Neural cell (in vitro differentiated cells): ENCODE measurements around the gene ONECUT2. TPM values are rescaled to one million over a fixed set of nuclear protein-coding genes. Genes with fewer than 3 reads are reported as not detected.

ENCODE experiments used
- H2AFZ ChIP-seq: fragments of 200-600, 300-800 bp; sonication (generic), shearing (Covaris generic); 2 replicates; pipeline ENCODE4 v1.6.0; 2014; ENCODE audit warnings: low read depth, mild to moderate bottlenecking, antibody characterized with exemption, low read length, moderate library complexity
- H3F3A ChIP-seq: fragments of 200-600 bp; shearing (Covaris generic); 2 replicates; pipeline ENCODE4 v1.6.1; 2016; ENCODE audit warnings: mild to moderate bottlenecking, moderate library complexity, mixed read lengths, antibody characterized with exemption, low read length; ENCODE audit not compliant: insufficient read depth, poor library complexity, severe bottlenecking
- H3K27ac ChIP-seq: fragments of 200-600, 300-800 bp; sonication (generic), shearing (Covaris generic); 2 replicates; pipeline ENCODE4 v1.5.1; 2014; ENCODE audit warnings: mild to moderate bottlenecking, low read length, moderate library complexity
- H3K27me3 ChIP-seq: fragments of 300-800, 200-600 bp; sonication (generic), shearing (Covaris generic); 2 replicates; pipeline ENCODE4 v1.6.0; 2014; ENCODE audit warnings: mild to moderate bottlenecking, low read depth, low read length, moderate library complexity; ENCODE audit not compliant: insufficient read depth
- H3K36me3 ChIP-seq: fragments of 300-800, 200-600 bp; sonication (generic), shearing (Covaris generic); 2 replicates; pipeline ENCODE4 v1.5.1; 2014; ENCODE audit warnings: mild to moderate bottlenecking, antibody characterized with exemption, low read length, moderate library complexity; ENCODE audit not compliant: insufficient read depth
- H3K4me2 ChIP-seq: fragments of 300-800, 200-600 bp; sonication (generic), shearing (Covaris generic); 2 replicates; pipeline ENCODE4 v1.6.0; 2014; ENCODE audit warnings: mild to moderate bottlenecking, low read length
- H3K4me3 ChIP-seq: fragments of 300-800, 200-600 bp; sonication (generic), shearing (Covaris generic); 2 replicates; pipeline ENCODE4 v1.5.1; 2014; ENCODE audit warnings: mild to moderate bottlenecking, low read length, moderate library complexity
- H3K79me2 ChIP-seq: fragments of 200-600 bp; shearing (Covaris generic); replicated peaks from 2 replicates; pipeline ENCODE4 v1.6.0; 2014; ENCODE audit warnings: mild to moderate bottlenecking, low read length, moderate library complexity; ENCODE audit not compliant: insufficient read depth
- H3K9ac ChIP-seq: fragments of 300-800, 200-600 bp; sonication (generic), shearing (Covaris generic); 2 replicates; pipeline ENCODE4 v1.6.1; 2016; ENCODE audit warnings: mild to moderate bottlenecking, low read length, mixed read lengths
- H3K9me2 ChIP-seq: fragments of 200-600 bp; shearing (Covaris generic); 2 replicates; pipeline ENCODE4 v1.6.1; 2016; ENCODE audit warnings: mild to moderate bottlenecking, low read length, mixed read lengths; ENCODE audit not compliant: insufficient read depth
- H3K9me3 ChIP-seq: fragments of 200-600, 300-800 bp; sonication (generic), shearing (Covaris generic); 2 replicates; pipeline ENCODE4 v1.6.1; 2016; ENCODE audit warnings: mild to moderate bottlenecking, mixed run types, low read length, moderate library complexity, mixed read lengths
- H4K20me1 ChIP-seq: fragments of 200-600 bp; shearing (Covaris generic); 2 replicates; pipeline ENCODE4 v1.6.1; 2016; ENCODE audit warnings: mild to moderate bottlenecking, mixed run types; ENCODE audit not compliant: insufficient read depth
- CTCF ChIP-seq: fragments of 450-650 bp; IDR thresholded peaks from 2 replicates; pipeline ENCODE4 v1.5.1; 2014; ENCODE audit warnings: antibody characterized with exemption, mild to moderate bottlenecking, moderate library complexity; ENCODE audit not compliant: poor library complexity, severe bottlenecking
- EP300 ChIP-seq: fragments of 450-650 bp; conservative IDR thresholded peaks from 2 replicates; pipeline ENCODE4 v1.6.1; 2014; ENCODE audit warnings: antibody characterized with exemption, mild to moderate bottlenecking, moderate library complexity; ENCODE audit not compliant: poor library complexity, severe bottlenecking
- EZH2 ChIP-seq: fragments of 200-600, 300-800 bp; shearing (Covaris generic), sonication (generic); IDR thresholded peaks from 2 replicates; pipeline ENCODE4 v1.6.1; 2014; ENCODE audit warnings: antibody characterized with exemption, low read length, borderline replicate concordance, mild to moderate bottlenecking; ENCODE audit not compliant: insufficient read depth, poor library complexity, severe bottlenecking
- MXI1 ChIP-seq: fragments of 450-650 bp; conservative IDR thresholded peaks from 2 replicates; pipeline ENCODE4 v1.6.1; 2014; ENCODE audit warnings: antibody characterized with exemption, mild to moderate bottlenecking; ENCODE audit not compliant: poor library complexity, severe bottlenecking
- POLR2AphosphoS5 ChIP-seq: IDR thresholded peaks from 2 replicates; pipeline ENCODE4 v1.6.1; 2012
- RAD21 ChIP-seq: fragments of 450-650 bp; conservative IDR thresholded peaks from 2 replicates; pipeline ENCODE4 v1.6.1; 2014; ENCODE audit warnings: antibody characterized with exemption, mild to moderate bottlenecking, moderate library complexity
- REST ChIP-seq: IDR thresholded peaks from 2 replicates; pipeline ENCODE4 v1.6.1; 2012; ENCODE audit warnings: borderline replicate concordance
- SMC3 ChIP-seq: fragments of 450-650 bp; conservative IDR thresholded peaks from 2 replicates; pipeline ENCODE4 v1.6.1; 2014; ENCODE audit warnings: antibody characterized with exemption, mild to moderate bottlenecking, moderate library complexity; ENCODE audit not compliant: poor library complexity
- TAF1 ChIP-seq: IDR thresholded peaks from 2 replicates; pipeline ENCODE4 v1.6.1; 2012; ENCODE audit warnings: low read depth
- polyA plus RNA-seq: library from polyadenylated mRNA; depleted of rRNA; stranded (reverse); fragments of >200 nt; gene quantifications from 2 replicates; pipeline ENCODE4 v1.2.3, GENCODE V29; 2014

Gene ONECUT2
- polyA plus RNA-seq, 1 donor from 2014 or later: 4.3 TPM

- H3K27ac ChIP-seq: no peak overlapping the region
- H3K4me3 ChIP-seq: no peak overlapping the region
Observed at GRCh38 chr18:57444301-57444759, 9.2 kb downstream of the ONECUT2 start.

More at GRCh38 chr18:57444301-57444759, 9.2 kb downstream of the ONECUT2 start:
- Histone ChIP-seq H3K27me3 (peaks cover 69% of the 10 kb centered on the region), H3K4me2 (no peak overlapping the region), H3K36me3 (no peaks in the 10 kb centered on the region), H4K20me1 (peaks cover 10% of the 10 kb centered on the region), H2AFZ (no peak overlapping the region), H3F3A (no peaks in the 10 kb centered on the region), H3K79me2 (peaks cover 11% of the 10 kb centered on the region), H3K9ac (no peak overlapping the region), H3K9me2 (no peaks in the 10 kb centered on the region), H3K9me3 (no peaks in the 10 kb centered on the region)
- TF ChIP-seq SMC3 (no peak), TAF1 (no peak), RAD21 (no peak), REST (no peak), MXI1 (no peak), EZH2 (no peak), EP300 (no peak), POLR2AphosphoS5 (no peak), CTCF (no peak)
